GM19239 (cell line): ENCODE results near the gene MLEC.

Experiments used
- DNase-seq: peaks from one replicate; pipeline ENCODE4 v3.0.0; 2011; ENCODE audit warnings: low spot score; ENCODE audit not compliant: insufficient read length
- FAIRE-seq: peaks from 2 replicates; lab custom pipeline; 2011; peaks lifted over from hg19 to GRCh38; lab: Jason Lieb, UNC

MLEC gene

DNA sequence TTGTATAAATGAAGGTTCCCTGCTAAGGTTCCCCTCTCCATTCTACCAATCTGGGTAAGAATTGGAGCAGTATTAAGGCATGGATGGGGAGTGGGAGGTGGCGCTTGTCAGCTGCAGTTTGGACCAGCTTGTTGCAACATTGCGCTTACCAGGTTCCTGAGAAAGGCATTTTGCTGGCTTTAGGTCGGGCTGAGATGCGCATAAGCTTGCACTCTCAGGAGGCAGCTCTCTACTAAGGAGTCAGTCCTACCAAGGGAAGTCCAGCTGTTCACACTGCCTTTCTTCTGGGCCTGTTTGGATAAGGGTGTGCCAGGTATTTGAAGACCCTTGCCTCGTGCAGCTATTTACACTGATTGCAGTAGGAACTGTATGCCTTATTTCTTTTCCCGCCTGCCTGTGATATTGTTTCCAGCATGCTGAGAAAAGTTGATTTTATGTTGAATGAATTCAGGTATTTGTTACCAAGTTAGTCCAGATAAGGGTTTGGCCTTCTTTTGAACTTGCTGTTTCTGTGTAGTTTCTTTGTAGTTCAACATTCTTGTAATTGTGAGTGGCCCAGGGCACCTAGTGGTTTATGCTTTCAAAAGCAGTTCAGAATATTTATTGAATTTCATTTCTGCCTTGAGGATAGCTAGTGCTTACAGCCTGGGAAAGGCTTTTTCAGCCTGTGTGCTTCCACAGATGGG is 2.6 kb downstream of the MLEC start:
- DNase-seq (no peak), FAIRE-seq (no peak)

DNA sequence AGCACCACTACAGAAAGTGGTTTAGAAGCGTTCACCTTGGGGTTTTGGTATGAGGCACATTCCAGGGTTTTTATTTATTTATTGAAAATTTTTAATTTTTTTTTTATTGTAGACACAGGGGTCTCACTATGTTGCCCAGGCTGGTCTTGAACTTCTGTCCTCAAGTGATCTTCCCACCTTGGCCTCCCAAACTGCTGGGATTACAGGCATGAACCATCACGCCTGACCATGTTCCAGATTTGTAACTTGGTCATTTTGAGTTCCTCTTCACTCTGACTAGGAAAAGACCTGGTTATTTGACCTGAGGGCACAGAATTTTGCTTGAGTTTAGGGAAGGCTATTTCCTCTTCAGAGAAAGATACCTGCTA is 3.1 kb downstream of the MLEC start:
- DNase-seq (no peak), FAIRE-seq (no peak)

DNA sequence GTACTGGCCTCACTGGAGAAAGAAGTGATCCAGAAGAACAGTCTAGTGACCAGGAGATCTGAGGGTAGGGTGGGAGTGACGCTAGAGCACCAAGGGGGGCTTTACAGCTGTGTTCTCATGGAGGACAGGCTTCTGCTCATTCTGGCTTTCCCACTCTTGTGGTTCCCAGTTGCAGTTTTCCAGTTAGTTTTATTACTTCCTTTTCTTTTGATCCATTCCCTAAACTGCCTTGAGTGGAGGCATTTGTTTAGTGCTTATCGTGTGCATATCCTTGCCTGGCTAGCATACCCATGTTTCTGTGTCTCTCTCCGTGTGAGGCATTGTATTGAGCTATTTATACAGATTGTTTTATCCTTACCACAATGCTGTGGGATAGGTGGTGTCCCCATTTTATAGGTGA is 4.0 kb downstream of the MLEC start:
- no peak for FAIRE-seq
- DNase-seq, result no peak

DNA sequence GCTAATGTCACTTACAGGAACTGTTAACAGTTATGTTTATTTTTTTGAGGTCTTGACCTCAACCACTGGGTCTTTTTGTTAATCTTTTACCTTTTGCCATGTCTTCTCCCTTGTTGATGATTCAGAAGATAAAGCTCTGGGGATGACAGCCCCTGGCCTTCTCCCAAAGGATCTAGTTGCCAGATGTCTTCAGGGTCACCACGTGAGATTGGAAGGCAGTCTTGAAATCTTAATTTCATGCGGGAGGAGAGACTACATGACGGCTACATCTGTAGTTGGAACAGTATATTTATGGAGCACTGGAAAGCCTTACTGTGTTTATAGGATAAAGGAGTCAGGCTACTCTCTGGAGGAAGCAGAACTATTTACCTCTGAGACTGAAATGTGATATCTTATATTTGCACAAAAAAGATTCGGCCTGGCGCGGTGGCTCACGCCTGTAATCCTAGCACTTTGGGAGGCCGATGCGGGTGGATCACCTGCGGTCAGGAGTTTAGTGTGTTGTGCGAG is 5.6 kb downstream of the MLEC start:
- FAIRE-seq, result no peak
- DNase-seq, result no peak

DNA sequence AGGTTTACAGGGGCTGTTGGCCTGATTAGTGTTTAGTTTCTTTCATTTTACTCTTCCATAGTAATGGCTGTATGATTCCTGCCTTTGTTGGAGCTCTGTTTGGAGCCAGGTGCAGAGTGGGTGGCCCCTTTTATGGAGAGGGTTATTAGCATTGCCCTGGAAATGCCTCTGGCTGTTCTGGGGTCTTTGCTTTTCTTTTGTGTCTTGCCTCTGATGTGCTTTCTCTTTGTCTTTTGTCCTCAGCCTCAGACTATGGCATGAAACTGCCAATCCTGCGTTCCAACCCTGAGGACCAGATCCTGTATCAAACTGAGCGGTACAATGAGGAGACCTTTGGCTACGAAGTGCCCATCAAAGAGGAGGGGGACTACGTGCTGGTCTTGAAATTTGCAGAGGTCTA is 6.9 kb downstream of the MLEC start:
- no peak for FAIRE-seq
- no peak for DNase-seq

DNA sequence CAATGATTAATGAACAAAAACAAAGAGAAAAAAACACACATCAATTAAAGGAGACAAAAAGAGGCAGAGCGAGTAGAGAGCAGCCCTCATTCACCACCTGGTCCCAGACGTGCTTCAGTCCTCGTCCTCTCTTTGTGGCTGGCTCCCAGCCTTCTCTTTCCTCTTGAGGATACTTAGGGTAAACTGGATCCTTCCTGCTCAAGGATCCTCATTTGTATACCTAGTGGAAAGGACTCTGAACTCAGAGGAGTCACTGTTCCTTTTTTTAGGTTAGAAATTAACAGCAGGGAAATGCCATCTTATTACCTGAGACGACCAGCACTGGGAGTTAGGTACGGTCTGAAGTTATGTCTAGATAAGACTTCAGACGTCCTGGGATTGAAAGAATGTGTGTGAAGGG is 9.7 kb downstream of the MLEC start:
- DNase-seq (no peak), FAIRE-seq (no peak)

DNA sequence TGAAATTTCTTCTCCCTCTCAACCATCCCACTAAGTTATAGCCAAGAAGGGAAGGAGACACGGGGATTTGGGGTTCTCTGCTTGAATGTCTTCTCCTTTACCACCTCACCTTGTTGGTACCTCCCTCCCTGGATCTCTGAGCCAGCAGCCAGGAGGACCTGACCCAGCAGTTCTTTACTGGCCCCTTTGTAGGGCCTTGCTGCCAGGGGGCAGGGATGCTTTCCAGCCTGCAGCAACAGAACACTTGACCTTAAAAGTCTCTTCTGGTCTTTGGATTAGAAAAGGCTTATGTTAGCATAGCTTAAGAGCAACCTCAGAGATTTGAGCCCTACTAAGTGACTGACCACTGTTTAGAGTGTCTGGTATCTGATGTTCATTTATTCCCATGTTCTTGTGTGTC is 10.4 kb downstream of the MLEC start:
- FAIRE-seq, result no peak

DNA sequence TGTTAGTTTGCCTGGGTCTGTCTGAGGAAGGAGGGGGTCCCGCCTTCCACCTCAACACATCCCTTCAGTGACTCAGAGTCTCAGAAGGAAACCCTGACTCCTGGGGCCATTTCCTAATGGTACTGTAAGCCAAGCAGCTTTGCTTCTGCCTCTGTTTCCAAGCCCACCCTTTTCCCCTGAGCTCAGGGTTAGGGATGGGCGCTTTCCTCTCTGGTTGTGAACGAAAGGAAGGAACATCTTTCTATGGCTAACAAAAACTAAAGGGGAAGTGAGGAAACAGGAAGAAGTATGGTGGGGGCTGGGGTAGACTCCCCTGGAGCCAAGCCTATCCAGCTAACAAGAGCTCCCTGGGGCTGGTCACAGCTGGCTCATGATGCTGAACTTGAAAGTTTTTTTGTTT is 11.7 kb downstream of the MLEC start:
- DNase-seq (no peak), FAIRE-seq (no peak)

More for the DNA sequence above, 10.4 kb downstream of the MLEC start:
- DNase-seq, result no peak

DNA sequence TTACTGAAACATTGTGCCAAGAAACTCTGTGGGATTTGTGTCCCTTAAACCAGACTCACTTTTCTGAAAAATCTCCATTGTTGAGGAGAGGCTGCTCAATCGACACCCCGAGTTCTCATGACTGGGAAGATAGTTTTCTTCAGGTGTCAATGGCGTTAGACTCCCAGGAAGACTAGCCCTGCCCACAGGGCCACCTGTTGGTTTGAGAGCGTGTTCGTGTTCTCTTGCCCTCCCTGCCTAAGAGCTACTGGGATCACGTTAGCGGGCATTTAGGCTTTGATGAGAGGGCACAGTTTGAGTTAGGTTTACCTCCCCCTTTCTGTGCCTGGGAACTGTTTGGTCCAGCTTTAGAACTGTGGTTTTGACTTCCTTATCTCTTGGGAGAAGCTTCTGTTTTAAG is 12.6 kb downstream of the MLEC start:
- FAIRE-seq (no peak), DNase-seq (no peak)

DNA sequence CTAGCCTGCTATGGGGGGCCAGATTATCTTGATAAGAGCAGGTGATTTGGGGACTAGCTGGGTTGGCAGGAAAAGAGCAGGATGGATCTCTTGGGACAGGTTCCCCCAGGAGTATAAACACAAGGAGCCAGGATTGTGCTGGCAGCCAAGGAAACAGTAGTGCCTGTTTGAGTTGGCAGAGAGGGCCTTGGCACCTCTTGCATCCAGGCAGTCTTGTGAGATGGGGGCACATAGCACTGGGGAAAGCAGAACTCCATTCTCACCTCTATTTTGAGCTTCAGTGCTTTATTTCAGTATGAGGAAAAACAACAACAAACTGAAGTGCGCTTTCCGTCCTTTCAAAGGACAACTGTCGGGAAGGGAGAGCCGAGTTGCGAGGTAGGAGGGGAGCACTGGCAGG is 13.9 kb downstream of the MLEC start:
- FAIRE-seq, result no peak
- no peak for DNase-seq

DNA sequence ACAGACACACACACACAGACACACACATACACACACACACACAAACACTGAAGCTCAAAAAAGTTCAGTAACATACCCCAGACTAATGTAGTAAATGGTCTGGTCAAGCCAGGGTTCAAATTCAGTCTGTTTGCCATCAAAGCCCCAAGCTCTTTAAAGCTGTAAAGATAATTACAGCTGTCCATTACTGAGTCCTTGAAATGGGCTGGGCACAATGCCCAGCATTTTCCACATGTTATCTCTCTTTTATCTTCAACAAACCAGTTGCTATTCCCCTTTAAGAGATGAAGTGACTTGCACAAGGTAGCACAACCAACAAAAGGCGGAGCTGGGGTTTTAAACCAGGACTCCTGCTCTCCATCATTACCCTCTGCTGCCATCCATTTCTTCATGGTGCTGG is 15.7 kb downstream of the MLEC start:
- no peak for DNase-seq
- FAIRE-seq, result no peak

DNA sequence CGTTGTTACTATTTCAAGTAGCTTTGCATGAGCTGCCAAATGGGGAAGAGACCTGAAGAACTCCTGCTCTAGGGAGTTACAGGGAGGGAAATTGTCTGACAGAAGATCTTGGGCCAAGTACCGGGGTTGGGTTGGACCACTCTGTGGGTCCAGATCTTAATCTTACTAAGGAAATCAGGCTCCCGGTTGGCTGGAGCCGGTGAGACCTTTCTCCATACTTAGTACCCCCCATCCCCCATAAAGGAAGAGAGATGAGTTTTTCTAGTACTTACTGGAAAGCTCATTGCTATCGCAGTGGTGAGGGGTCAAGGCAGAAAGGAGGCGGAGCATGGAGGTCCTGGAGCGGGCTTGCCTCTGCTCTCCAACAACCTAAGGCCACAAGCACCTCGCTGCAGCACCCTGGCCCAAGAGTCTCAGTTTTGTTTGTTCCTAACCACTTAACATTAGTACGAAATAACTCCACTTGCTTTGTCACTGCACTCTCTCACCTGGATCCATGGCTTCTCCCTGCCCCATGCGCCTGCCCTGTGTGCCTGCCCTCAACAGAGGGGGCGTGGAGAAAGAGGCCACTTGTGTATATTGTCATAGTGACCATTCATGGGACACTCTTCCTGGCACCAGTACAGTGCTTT is 16.5 kb downstream of the MLEC start:
- DNase-seq (no peak), FAIRE-seq (no peak)

DNA sequence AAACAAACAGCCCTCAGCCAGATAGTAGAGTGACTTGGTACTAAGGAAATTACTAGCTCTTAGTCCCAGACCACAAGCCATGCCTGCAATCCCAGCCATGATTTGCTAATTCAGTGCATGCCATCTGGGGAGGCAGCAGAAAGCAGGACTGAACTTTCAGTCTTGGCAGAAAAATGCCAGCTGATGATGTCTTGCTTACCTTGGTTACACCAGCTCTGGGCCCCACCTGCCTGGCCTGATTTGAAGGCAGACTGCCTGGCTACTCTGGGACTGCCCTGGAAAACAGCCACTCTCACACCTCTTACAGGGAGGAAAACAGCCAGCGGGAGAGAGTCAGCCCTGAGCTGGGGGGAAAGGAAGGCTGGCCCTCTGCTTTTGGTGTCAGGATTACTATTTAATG is 18.7 kb downstream of the MLEC start:
- no peak for FAIRE-seq
- no peak for DNase-seq

DNA sequence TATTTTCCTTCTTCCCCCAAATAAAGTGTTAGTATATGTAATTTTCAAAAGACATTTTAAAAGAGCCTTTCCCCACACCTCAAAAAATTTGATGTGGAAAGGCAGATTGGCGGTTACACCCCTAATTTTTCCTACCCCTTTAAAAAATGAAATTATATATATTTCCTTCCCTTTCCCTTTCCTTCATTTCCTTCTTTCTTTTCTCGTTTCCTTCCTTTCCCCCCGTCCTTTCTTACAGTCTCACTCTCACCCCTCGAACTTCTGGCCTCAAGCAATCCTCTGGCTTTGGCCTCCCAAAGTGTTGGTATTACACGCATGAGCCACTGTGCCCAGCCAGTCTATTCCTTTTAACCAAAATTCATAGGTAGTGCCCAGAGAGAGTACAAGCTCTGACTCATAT is 19.1 kb downstream of the MLEC start:
- FAIRE-seq (no peak), DNase-seq (no peak)

DNA sequence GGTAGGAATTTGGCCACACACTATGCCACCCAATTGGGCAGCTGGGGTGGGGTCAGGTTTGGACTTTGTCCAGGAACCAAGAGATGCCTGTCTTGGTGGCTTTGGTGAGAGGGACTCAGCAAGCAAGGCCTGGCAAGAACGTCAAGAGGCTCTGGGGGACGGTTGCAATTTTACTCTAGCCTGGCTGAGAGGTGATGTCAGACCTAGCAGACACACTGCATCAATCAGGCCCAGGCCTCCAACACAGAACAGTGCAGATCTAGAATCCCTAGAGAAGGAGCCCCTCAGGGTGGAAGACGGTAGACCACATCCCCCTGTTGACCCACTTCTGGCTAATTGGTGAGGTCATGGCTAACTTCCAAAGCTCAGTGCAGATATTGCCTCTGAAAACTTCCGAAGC is 21.7 kb downstream of the MLEC start:
- FAIRE-seq, result no peak

DNA sequence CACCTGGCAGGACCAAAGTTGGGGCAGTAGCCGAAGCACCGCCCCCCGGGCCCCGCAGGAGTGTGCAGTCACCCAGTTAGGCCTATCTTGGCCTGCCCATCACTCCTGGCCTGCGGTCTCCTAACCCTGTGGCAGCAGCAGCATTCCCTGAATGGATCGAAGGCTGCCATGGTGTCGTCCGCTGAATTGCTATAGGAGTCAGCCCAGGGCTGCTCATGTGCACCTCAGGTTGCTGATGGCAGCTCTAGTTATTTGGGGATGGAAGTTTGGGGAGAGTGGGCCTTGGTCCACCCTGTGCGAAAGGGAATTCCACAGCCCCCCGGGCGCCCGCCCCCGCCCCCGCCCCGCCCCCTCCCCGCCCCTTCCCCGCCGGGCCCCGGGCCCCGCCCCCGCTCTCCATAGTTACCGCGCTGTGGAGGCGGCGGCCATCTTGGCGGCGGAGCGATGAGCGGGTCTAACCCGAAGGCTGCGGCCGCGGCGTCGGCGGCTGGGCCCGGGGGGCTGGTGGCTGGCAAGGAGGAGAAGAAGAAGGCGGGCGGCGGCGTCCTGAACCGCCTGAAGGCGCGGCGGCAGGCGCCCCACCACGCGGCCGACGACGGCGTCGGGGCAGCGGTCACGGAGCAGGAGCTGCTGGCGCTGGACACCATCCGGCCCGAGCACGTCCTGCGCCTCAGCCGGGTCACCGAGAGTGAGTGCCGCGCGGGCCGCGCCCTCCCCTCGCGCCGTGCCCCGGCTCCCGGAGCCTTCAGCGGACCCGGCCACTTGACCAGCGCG is 23.3 kb downstream of the MLEC start, which contains the start of gene UNC119B:
UNC119B (plus strand) TSS at position 428 of the 774 bp plus-strand sequence; CDS start at position 445, 17 bp downstream.
- DNase-seq (peak; percentile 71), FAIRE-seq (no peak)

More for the DNA sequence above, 21.7 kb downstream of the MLEC start:
- no peak for DNase-seq

DNA sequence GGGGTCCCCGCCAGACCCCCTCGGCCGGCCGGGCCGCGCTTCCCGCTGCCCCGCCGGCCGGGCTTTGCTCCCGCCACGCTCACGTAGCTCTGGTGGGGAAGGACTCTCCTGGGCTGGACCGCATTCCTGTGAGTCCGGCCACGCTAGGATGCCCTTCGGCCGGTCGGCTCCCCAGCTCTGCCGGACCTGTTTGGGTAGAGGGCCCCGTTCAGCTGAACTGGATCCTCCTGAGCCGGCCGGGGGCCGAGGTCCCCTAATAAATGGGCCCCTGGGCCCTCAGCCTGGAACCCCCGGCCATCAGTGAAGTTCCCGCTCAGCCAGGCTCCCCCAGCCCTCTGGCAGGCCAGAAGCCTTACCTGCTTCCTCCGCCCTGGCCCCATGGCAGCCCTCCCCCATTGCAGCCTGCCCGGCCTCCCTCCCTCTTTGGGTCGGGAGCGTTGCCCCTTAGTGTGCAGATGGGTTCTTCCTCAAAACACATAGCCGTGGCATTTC is 23.9 kb downstream of the MLEC start:
- FAIRE-seq, result peak; percentile 76
- DNase-seq, result no peak

DNA sequence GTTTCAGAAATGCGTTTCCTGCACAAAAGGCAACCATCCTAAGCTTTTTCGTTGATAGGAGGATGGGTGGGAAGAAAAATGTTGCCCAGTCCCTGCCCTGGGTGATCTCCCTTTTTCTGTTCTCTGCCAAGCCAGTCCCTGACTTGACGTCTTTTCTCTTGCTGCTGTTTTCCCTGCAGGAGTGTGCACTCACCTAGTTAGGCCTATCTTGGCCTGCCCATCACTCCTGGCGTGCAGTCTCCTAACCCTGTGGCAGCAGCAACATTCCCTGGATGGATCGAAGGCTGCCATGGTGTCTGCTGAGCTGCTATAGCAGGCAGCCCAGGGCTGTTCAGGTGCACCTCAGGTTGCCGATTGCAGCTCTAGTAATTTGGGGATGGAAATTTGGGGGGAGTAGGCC is 24.5 kb downstream of the MLEC start:
- no peak for FAIRE-seq
- no peak for DNase-seq

DNA sequence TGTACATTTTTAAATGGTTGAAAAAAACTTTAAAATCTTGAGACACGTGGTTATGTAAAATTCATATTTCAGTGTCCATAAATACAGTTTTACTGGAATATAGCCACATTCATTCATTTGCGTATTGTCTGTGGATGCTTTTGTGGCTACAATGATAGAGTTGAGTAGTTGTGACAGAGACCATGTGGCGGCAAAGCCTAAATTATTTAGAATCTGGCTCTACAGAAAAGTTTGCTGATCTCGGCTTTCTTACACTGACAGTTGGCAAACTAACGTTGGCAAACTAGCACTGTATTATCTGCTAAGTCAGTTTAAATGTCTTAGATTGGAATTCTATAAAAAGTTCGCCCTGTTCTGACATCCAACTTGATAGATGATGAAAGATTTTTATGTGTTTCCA is 25.7 kb downstream of the MLEC start:
- DNase-seq, result no peak
- no peak for FAIRE-seq

DNA sequence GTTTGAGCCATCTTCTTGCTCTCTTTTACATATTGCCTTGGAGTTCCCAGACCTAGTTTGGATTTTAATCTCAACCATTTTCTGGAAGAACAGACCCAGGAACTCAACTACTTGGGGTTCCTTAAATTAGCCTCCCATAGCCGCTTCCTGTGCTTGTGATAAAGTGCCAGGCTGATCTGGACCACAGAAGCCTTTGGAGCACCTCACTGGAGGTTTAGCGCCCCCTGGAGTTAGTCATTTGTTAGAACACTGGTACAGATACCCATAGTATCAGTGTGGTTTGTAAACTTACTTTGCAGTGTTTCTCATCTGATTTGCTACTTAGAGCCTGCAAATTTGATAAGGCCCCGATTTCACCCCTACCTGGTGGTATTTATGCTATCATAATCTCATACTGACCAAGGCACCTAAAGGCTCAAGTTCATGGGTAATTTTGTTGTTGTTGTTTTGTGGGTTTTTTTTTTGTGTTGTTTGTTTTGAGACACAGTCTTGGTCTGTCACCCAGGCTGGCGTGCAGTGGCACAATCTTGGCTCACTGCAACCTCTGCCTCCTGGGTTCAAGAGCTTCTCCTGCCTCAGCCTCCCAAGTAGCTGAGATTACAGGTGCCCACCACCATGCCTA is 27.0 kb downstream of the MLEC start:
- DNase-seq (peak; percentile 61), FAIRE-seq (peak; percentile 98)

DNA sequence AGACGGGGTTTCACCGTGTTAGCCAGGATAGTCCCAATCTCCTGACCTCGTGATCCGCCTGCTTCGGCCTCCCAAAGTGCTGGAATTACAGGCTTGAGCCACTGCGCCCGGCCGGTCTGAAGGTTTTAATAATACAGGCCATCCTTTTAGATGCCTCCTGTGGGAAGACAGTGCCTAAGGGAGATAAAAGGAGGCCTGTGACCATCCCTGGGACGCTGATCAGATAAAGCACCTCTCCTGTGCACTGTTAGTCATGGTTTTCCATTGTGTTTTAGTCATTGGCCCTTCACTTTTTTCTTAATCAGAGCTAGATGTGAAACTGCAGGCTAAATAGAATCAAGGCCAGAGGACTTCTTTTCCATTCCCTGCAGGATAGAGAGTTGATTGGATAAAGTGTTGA is 31.1 kb downstream of the MLEC start:
- DNase-seq (no peak), FAIRE-seq (no peak)
